ENCODE data around the gene FAM240A. TPM values are rescaled to one million over a fixed set of nuclear protein-coding genes. Genes with fewer than 3 reads are reported as not detected.

The FAM240A gene
- total RNA-seq, 1 donor from 2014 or later: not detected

- no peak for DNase-seq (ENCODE audit: low read depth in 2 of 2)
These were observed 61.9 kb downstream of the FAM240A start for GRCh38 chr3:46674031-46674845.

- DNase-seq (ENCODE audit: low read depth in 2 of 2): no peak
These were observed 63.1 kb downstream of the FAM240A start for GRCh38 chr3:46675426-46675825.

Other genes with a start within 250 kb of the FAM240A start
- gene CCR5, start 241.6 kb upstream of the FAM240A start, total RNA-seq: not detected in 2 replicates
- 1.3 TPM in 2 replicates for gene CCRL2, start 205.3 kb upstream of the FAM240A start, total RNA-seq
- gene LTF, start 147.6 kb upstream of the FAM240A start, total RNA-seq: 0.13 and 0.26 TPM in 2 replicates
- not detected in 2 replicates for gene RTP3, start 114.5 kb upstream of the FAM240A start, total RNA-seq
- gene LRRC2, start 46.2 kb upstream of the FAM240A start, total RNA-seq: under 0.01 and 0.13 TPM in 2 replicates
- gene ALS2CL, start 81.2 kb downstream of the FAM240A start, total RNA-seq: 4.9 and 5.4 TPM in 2 replicates
- gene TMIE, start 88.9 kb downstream of the FAM240A start, total RNA-seq: under 0.01 TPM in 1 of 2 replicates, not detected in the other
- gene PRSS50, start 105.3 kb downstream of the FAM240A start, total RNA-seq: not detected in 2 replicates